Activated T-cell treated with anti-CD3 and anti-CD28 coated beads for 4 hours (primary cell): ENCODE results near the gene ERVH48-1.
"Not testable (repeated sequence)": the region's sequence is repeated elsewhere in the genome, so short reads cannot be mapped to it uniquely, and the experiment has no call there.

Experiments used
- DNase-seq: peaks from one replicate; pipeline ENCODE4 v3.0.0-alpha.2; 2020

ERVH48-1 gene

GRCh38 chr21:42938606-42938995 lies 13.2 kb upstream of the ERVH48-1 start:
- DNase-seq = not testable (repeated sequence)

DNA sequence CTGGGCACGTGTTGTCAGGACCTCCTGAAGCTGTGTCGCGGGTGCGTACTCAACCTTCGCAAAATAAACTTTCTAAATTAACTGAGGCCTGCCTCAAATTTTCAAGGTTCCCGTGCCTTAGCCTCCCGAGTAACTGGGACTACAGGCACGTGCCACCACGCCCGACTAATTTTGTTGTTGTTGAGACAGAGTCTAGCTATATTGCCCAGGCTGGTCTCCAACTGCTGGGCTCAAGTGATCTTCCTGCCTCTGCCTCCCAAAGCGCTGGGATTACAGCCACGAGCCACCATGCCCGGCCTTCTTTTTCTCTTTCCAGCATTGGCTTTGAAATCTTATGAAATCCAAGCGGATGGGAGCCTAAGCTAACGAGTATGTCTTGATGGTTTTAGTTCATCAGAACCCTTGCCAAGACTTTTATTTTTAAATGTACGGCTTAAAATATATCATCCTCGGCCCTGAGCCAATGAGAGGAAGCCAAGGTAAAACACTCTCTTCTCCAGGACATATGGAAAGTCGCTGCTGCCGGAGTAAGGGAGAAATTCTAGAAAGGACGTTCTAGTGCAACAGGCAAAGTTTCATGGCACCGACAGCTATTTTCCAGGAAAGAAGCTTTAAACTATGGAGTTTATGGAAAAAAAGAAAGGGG lies 12.7 kb upstream of the ERVH48-1 start:
- DNase-seq = no peak

- not testable (repeated sequence) for DNase-seq
These were observed 11.9 kb upstream of the ERVH48-1 start for GRCh38 chr21:42937034-42937940.

DNA sequence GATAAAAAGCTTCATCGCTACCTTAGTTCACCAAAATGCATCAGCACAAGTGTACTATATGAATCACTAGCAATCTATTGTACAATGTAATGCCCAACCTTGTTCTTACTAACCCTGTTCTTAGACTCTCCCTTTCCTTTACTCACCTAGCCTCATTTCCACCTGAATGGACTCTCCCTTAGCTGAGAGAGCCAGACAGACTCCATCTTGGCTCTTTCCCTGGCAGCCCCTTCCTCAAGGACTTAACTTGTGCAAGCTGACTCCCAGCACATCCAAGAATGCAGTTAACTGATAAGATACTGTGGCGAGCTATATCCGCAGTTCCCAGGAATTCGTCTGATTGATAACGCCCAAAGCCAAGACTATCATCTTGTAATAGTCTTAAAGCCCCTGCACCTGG lies 10.9 kb upstream of the ERVH48-1 start:
- DNase-seq = not testable (repeated sequence)

DNA sequence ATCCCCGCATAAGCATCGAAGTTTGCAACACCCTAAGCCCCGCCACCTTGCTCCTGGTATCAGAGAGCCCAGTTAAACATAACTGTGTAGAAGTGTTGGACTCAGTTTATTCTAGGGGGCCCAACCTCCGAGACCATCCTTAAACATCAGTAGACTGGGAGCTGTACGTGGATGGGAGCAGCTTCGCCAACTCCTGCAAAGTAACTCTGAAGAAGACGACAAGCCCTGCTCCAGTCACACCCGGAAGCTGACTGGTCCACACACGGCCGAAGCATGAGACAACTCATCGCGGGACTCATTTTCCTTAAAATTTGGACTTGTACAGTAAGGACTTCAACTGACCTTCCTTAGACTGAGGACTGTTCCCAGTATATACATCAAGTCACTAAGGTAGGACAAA lies 8.5 kb upstream of the ERVH48-1 start:
- DNase-seq = not testable (repeated sequence)

GRCh38 chr21:42933137-42933970 lies 7.9 kb upstream of the ERVH48-1 start:
- DNase-seq = not testable (repeated sequence)

GRCh38 chr21:42932378-42933136 lies 7.1 kb upstream of the ERVH48-1 start:
- not testable (repeated sequence) for DNase-seq

- DNase-seq = no peak
These were observed 6.3 kb upstream of the ERVH48-1 start for GRCh38 chr21:42931560-42932235.

DNA sequence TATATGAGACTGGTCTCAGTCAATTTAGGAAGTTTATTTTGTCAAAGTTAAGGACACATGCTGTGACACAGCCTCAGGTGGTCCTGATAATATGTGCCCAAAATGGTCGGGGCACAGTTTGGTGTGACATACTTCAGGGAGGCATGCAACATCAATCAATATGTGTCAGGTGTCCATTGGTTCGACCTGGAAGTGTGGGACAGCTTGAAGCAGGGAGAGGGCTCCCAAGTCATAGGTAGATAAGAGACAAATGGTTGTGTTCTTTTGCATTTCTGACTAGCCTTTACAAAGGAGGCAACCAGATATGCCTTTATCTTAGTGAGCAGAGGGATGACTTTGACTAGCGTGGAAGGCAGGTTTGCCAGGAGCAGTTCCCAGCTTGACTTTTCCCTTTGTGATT lies 4.5 kb upstream of the ERVH48-1 start:
- DNase-seq = no peak

GRCh38 chr21:42927474-42928200 lies 2.2 kb upstream of the ERVH48-1 start:
- DNase-seq = not testable (repeated sequence)

- no peak for DNase-seq
These were observed 1.0 kb downstream of the ERVH48-1 start for GRCh38 chr21:42924433-42924751.

DNA sequence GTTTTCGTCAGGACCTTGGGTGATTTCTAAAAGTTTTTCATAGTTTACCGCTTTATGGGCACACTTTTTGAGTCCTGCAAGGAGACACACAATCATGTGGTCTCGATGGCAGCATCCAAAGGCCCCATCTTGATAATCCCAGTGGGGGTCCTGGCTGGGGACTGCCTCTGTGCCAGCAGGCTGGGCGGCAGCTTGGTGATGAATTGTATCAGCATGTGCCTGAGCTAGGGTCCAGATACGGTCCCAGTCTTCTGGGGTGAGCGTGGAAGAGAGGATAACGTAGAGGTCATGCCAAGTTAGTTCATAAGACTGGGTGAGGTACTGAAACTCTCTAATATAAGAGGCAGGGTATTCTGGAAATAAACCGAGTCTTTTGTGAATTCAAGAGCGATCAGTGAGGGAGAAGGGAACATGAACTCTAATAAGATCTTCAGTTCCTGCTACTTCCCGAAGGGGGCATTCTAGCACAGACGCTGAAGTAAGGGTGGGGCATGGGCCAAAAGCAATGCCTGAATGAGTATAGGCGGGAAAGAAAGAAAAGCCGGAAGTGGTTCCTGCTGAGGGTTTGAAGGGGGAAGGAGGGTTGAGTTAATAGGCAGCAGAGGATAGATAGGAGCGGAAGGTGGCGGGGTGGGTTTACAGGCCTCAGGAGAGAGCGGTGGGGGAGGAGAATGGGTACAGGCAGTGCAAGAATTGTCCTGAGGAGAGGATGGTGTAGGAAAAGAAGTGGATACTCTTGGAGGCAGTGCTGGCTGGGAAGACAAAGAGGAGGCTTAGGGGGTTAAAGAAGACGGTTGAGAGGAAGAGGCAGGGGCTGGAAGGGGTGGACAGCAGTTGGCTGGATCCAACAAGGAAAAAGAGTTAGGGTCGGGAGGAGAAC lies 1.6 kb downstream of the ERVH48-1 start:
- peak; percentile 50 for DNase-seq

DNA sequence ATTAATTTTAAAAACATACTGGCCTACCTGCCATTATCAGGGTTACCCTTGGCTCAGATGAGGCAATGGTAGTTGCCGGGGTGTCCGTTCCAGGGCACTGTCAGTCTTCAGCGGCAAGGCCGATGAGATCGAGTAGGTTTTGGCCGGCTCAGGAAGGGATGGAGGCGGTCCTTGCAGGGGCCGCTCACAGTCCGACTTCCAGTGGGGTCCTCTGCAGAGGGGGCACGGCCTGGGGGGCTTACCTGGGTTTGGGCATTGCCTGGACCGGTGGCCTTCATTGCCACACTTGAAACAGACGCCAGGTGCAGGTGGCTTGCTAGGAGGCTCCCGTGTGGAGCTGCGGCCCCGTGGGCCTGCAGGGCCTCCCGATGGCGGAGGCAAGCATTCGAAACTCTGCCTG lies 2.5 kb downstream of the ERVH48-1 start:
- no peak for DNase-seq

- no peak for DNase-seq
These were observed 3.5 kb downstream of the ERVH48-1 start for GRCh38 chr21:42921927-42922326.

GRCh38 chr21:42918291-42918690 lies 7.1 kb downstream of the ERVH48-1 start:
- no peak for DNase-seq

- no peak for DNase-seq
These were observed 12.0 kb downstream of the ERVH48-1 start for GRCh38 chr21:42913476-42913875.

DNA sequence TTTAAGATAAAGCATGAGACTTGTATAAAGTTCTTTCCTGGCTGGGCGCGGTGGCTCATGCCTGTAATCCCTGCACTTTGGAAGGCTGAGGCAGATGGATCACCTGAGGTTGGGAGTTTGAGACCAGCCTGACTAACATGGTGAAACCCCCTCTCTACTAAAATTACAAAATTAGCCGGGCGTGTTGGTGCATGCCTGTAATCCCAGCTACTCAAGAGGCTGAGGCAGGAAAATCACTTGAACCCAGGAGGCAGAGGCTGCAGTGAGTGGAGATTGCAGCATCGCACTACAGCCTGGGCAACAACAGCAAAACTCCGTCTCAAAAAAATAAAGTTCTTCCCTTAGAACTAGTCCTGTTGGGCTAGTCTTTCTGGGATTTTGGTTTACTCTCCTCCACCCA lies 13.5 kb downstream of the ERVH48-1 start:
- not testable (repeated sequence) for DNase-seq

- DNase-seq = not testable (repeated sequence)
These were observed 16.9 kb downstream of the ERVH48-1 start for GRCh38 chr21:42908484-42908883.

- DNase-seq = no peak
These were observed 19.2 kb downstream of the ERVH48-1 start for GRCh38 chr21:42906233-42906632.

DNA sequence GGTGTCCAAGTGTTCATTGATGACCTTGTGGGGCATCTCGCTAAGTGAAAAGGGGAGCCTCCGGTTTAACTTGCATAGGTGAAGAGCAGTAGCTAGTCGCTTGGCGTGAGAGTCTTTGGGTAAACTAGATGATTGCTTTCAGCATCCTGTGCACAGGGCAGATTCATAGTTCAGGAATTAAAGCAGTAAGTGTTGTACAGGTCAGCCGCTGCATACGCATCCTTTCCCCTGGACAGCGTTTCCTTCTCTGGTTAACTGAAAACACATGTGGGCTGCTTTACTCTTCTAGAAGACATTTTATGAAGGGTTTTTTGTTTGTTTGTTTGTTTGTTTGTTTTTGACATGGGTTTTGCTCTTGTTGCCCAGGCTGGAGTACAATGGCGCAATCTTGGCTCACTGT lies 20.2 kb downstream of the ERVH48-1 start:
- no peak for DNase-seq
